Head of caudate nucleus (tissue), 42 donors: ENCODE results near the gene UBR3.

Experiments used
- DNase-seq, 42 donors: peaks; one replicate each; pipeline versions ENCODE4 v3.0.0 to v3.0.0-alpha.2; 2020 to 2021; ENCODE audit warnings: mixed read lengths in 7 of 42
- intact Hi-C: fragments of 100-400 bp; cut with DNase I; formaldehyde crosslinking; loops from one replicate; pipeline ENCODE4 v1.15.0; 2022

UBR3 gene

DNA sequence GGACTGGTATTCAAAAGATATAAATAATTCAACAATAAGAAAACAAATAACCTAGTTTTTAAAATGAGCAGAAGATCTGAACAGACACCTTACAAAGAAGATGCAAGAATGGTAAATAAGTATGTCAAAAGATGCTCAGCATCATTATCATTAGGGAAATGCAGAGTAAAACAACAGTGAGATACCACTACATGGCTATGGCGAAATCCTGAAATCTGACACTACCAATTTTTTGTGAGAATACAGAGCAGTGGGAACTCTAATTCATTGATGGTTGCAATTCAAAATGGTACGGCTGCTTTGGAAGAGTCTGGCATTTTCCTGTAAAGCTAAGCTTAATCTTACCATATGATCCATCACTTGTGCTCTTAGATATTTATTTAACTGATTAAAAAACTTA, 151.8 kb downstream of the UBR3 start:
- intact Hi-C loops: no loop called here
- DNase-seq: no peak

- intact Hi-C loops: no loop called here
- no peak for DNase-seq
Measured at GRCh38 chr2:169980001-169980400, 152.7 kb downstream of the UBR3 start.

DNA sequence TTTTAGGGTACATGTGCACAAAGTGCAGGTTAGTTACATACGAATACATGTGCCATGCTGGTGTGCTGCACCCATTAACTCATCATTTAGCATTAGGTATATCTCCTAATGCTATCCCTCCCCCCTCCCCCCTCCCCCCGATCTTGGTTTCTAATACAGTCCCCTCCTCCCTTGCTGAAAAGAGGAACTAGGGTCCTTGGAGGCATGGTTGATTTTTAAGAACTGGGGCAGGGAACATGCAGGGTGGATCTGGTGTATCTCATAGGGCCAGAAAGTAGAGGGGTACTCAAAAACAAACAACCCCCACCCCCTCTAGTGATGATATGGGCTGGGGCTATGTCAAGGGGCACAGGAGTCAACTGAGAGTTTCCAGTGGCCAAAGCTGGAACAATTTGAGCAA, 153.4 kb downstream of the UBR3 start:
- intact Hi-C loops: no loop called here
- DNase-seq: no peak

DNA sequence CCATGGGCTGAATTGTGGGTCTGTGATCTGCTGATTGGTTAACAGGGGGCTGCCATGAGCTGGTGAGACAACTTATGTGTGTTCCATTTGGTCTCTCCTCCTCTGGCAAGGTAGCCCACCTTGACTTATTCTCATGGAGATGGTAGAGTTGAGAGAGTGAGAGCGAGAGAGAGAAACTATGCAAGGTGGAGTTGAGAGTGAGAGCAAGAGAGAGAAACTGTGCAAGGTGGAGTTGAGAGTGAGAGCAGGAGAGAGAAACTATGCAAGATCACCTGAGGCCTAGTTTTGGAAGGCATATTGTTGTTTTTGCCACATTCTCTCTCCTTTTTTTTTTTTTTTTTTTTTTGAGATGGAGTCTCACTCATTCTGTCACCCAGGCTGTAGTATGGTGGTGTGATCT, 155.7 kb downstream of the UBR3 start:
- DNase-seq: no peak
- intact Hi-C loops: no loop called here

DNA sequence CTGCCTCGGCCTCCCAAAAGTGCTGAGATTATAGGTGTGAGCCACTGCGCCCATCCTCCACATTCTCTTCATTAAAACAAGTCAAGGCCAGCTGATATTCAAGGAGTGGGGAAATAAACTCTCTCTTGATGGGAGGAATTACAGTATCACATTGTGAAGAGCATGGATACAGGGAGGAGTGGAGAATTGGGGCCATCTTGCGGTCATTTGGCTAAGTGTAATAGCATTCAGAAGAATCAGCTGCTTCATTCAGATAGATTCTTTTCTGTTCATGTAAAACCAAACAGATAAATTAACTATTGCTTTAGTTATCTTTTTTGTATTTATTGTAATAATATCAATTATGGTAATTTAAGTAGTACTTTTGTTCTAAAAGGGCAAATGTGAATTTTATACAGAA, 156.3 kb downstream of the UBR3 start:
- DNase-seq: peak in 23 of 42 donors; percentile 7 to 79 (median 45)
- intact Hi-C loops: no loop called here

DNA sequence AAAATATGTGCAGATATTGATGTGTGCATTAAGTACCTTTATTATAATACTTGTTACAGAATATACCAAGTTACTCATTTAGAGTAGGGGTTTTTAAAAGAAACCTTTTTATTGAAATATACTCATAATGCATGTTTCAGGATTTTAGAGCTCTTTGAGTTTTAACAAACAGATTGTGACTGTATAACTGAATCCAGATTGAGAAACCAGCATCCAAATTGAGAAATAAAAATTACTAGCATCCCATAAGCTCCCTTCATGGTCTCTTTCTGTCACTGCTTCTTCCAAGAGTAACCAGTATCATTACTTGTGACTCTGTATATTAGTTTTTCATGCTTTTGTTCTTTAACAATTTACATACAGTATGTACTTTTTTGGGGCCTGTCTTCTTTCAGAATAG, 156.9 kb downstream of the UBR3 start:
- intact Hi-C loops: no loop called here
- no peak for DNase-seq

DNA sequence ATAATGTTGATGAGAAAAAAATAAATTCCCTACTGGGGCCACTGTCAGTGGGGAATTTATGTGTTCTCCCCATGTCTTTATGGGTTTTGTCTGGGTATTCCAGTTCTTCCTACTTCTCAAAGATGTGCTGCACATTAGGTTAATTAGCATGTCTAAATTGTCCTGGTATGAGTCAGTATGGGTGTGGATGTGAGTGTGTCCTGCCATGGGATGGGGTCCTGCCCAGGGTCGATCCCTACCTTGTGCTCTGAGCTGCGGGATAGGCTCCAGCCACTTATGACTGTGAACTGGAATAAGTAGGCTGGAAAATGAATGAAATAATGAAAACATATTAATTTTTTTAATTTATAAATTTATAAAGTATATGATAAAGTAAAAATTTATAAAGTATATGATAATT, 167.5 kb downstream of the UBR3 start:
- DNase-seq: no peak
- intact Hi-C loops: no loop called here

- intact Hi-C loops: no loop called here
- DNase-seq: no peak
Measured at GRCh38 chr2:169997140-169997887, 170.1 kb downstream of the UBR3 start.

DNA sequence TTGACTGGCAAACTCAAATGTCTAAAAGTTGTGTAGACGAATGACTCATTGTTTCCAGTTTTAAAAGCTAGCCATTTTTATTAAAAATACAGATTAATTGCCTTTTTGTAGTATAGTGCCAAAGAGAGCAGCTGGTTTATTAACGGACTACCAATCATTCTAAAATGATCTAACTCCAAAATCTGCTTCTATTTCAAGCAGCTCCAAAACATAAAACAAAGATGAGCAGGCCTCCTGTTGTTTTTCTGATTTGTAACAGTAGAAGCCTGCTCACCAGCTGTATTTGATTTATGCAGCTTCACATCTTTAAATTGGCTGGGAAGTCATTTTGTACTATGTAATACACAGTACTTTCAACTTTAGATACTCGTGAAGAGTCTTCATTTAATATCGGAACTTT, 171.8 kb downstream of the UBR3 start:
- intact Hi-C loops: no loop called here
- DNase-seq: no peak

- intact Hi-C loops: no loop called here
- DNase-seq: no peak
Measured at GRCh38 chr2:170002096-170002495, 174.8 kb downstream of the UBR3 start.

DNA sequence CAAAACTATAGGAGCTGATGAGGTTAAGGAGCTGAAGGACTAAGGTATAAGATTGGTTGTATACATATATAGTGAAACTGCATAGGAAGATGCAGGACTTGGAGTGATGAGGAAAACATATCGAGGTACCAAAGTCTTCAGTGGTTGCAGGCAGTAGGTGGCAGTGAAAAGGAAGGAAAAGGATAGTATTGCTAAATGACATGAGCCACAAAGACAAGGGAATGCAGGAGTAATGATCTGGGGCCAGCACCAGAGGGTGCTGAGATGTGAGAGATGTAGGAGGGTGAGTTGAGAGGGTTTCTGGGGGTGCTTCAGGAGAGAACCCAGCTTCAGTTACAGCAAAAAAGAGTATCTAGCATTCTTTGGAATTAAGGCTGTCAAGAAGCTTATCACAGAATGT, 178.4 kb downstream of the UBR3 start:
- intact Hi-C loops: no loop called here
- no peak for DNase-seq

DNA sequence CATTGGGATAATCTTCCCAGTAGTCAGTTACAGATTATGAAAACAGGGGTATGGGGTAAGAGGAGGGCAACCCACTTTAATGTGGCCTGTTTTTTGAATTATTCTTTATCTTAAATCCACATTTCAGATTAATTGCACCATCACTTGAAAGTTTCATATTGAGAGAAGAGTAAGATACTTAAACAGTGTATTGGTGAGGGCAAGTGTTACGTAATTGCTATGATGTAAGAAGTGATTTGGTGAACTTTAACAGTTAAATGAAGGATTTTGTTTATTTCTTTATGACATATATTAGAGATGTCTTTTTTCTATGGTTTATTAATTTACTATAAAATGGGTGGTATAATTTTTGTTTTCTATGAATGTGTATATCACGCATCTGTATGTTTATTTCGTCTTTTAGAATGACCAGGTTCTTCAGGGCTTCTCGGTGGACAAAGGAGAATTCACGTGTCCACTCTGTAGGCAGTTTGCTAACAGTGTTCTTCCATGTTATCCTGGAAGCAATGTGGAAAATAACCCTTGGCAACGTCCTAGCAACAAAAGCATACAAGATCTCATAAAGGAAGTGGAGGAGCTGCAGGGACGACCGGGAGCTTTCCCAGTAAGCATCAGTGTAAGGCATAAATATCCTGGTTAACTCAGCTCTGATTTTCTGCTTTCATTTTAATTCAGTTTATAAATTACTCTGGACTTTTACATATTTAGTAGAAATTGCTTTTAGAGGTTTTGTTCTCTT, 179.5 kb downstream of the UBR3 start:
- no peak for DNase-seq

DNA sequence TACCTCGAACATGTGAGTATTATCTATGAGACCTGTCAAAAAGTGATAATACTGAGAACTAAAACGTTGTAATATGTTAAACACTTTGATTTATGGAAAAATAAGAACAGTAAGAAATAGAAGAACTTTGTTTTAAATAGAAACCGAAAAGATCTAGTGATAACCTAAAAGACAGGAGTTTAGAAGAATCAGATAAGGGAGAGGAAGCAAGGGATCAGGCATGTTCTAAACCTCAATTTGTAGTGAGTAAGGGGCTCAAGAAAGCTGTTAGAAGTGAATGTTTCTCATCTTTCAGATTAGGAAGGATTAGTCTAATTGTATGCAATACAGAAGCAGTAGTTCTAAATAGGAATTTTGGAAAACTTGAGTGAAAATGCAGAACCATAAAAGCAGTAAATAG, 182.0 kb downstream of the UBR3 start:
- DNase-seq: no peak
- intact Hi-C loops: no loop called here

More for the DNA sequence above, 179.5 kb downstream of the UBR3 start:
- intact Hi-C loops: no loop called here

- no peak for DNase-seq
- intact Hi-C loops: no loop called here
Measured at GRCh38 chr2:170012773-170013172, 185.5 kb downstream of the UBR3 start.

- intact Hi-C loops: no loop called here
- peak in 1 of 42 donors; percentile 1 for DNase-seq
Measured at GRCh38 chr2:170013802-170014551, 186.7 kb downstream of the UBR3 start.

GRCh38 chr2:170014769-170015168, 187.5 kb downstream of the UBR3 start:
- intact Hi-C loops: no loop called here
- DNase-seq: no peak

GRCh38 chr2:170017860-170018532, 190.7 kb downstream of the UBR3 start:
- intact Hi-C loops: no loop called here
- DNase-seq: no peak

GRCh38 chr2:170019060-170019805, 192.0 kb downstream of the UBR3 start:
- intact Hi-C loops: no loop called here
- DNase-seq: no peak

DNA sequence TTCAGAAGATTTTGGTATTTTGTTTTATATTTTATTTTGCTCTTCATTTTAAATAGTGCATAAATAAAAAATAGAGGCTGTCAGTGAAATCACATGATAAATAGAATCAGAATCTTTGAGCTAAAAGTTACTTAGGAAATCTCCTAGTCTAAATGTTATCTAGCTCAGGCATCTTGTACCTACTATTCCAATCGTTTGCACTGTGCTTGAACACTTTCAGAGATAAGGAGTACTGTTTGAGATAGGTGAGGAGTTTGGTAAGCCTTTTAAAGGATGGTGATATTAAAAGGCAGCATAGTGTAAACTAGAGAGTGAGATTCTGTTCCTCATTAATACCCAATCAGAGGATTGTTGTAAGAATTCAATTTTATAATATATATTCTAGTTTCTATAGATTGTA, 193.5 kb downstream of the UBR3 start:
- intact Hi-C loops: no loop called here
- no peak for DNase-seq
